CD4-positive, CD25-positive, alpha-beta regulatory T cell (primary cell): ENCODE results near the gene TMEM81. TPM values are rescaled to one million over a fixed set of nuclear protein-coding genes. Genes with fewer than 3 reads are reported as not detected.

Experiments
- ATAC-seq, 2 donors: fragments of 150-1000 bp; cut with Tn5 transposase; one replicate each; pipeline ENCODE4 v1.10.0; 2021; ENCODE audit warnings: low read depth in 2 of 2, moderate number of reproducible peaks in 2 of 2, moderate library complexity in 1 of 2
- DNase-seq, 3 donors: peaks; one replicate each; pipeline versions ENCODE4 v3.0.0 to v3.0.0-alpha.2; 2012 to 2022; ENCODE audit warnings: mixed read lengths in 1 of 3
- H3K27ac ChIP-seq: one replicate; pipeline ENCODE4 v1.7.0; 2013; ENCODE audit warnings: mild to moderate bottlenecking, low read length; ENCODE audit not compliant: insufficient read depth, poor library complexity, severe bottlenecking
- H3K27me3 ChIP-seq: one replicate; pipeline ENCODE4 v1.7.0; 2013; ENCODE audit warnings: low read length; ENCODE audit not compliant: control insufficient read depth, insufficient read depth
- H3K36me3 ChIP-seq: one replicate; pipeline ENCODE4 v1.7.0; 2013; ENCODE audit warnings: mild to moderate bottlenecking, low read length, moderate library complexity; ENCODE audit not compliant: control insufficient read depth, insufficient read depth
- H3K4me1 ChIP-seq: 2 replicates; pipeline ENCODE4 v1.7.0; 2013; ENCODE audit warnings: mild to moderate bottlenecking, low read length; ENCODE audit not compliant: insufficient read depth, control insufficient read depth, poor library complexity, severe bottlenecking
- H3K4me3 ChIP-seq: one replicate; pipeline ENCODE4 v1.7.0; 2013; ENCODE audit warnings: low read depth, mild to moderate bottlenecking, low read length, moderate library complexity
- H3K9me3 ChIP-seq, 2 experiments: 1 replicate in 1 of 2; 2 replicates in 1 of 2; pipeline ENCODE4 v1.7.0; 2013; ENCODE audit warnings: low read length in 2 of 2, mild to moderate bottlenecking in 1 of 2, moderate library complexity in 1 of 2; ENCODE audit not compliant: control insufficient read depth in 2 of 2
- H3K27ac Mint-ChIP-seq, 3 donors: one replicate each; pipeline ENCODE4 v1.8.0; 2020 to 2022; ENCODE audit warnings: mild to moderate bottlenecking in 3 of 3, mixed read lengths in 3 of 3, moderate library complexity in 2 of 3
- H3K27me3 Mint-ChIP-seq: one replicate; pipeline ENCODE4 v1.8.0; 2022; ENCODE audit warnings: mild to moderate bottlenecking, mixed read lengths
- H3K36me3 Mint-ChIP-seq: one replicate; pipeline ENCODE4 v1.8.0; 2020; ENCODE audit warnings: mixed read lengths
- H3K4me1 Mint-ChIP-seq, 4 donors: one replicate each; pipeline ENCODE4 v1.8.0; 2020 to 2022; ENCODE audit warnings: mixed read lengths in 4 of 4, mild to moderate bottlenecking in 1 of 4
- H3K4me3 Mint-ChIP-seq, 4 donors: one replicate each; pipeline ENCODE4 v1.8.0; 2020 to 2022; ENCODE audit warnings: mild to moderate bottlenecking in 4 of 4, mixed read lengths in 4 of 4, moderate library complexity in 3 of 4
- H3K9me3 Mint-ChIP-seq, 7 donors: one replicate each; pipeline ENCODE4 v1.8.0; 2020 to 2022; ENCODE audit warnings: mixed read lengths in 7 of 7, mild to moderate bottlenecking in 3 of 7, moderate library complexity in 2 of 7
- polyA plus RNA-seq, 4 donors: library from polyadenylated mRNA; unstranded; fragments of 300-500 nt; fragmentation: Illumina TruSeq; gene quantifications; one replicate each; pipeline ENCODE4 v1.2.3, GENCODE V29; 2021
- total RNA-seq: library from RNA; stranded (reverse); gene quantifications from one replicate; pipeline ENCODE4 v1.2.3, GENCODE V29; 2022

The TMEM81 gene
- total and polyA plus RNA-seq, 5 donors from 2014 or later, result 0.54 to 3.4 (median 0.60) TPM

GRCh38 chr1:205049479-205049878, 34.8 kb downstream of the TMEM81 start:
- Histone ChIP-seq H3K4me3 (no peak overlapping the region), H3K27ac (no peak overlapping the region), H3K27me3 (peaks cover 4% of the 10 kb centered on the region), H3K9me3 (no peaks in the 10 kb centered on the region), H3K36me3 (no peaks in the 10 kb centered on the region), H3K4me1 (no peaks in the 10 kb centered on the region)
- Mint-ChIP-seq H3K4me1 (peaks cover 0 to 3% (median 0%) of the 10 kb centered on the region in 4 donors), H3K36me3 (no peaks in the 10 kb centered on the region), H3K4me3 (no peak overlapping the region), H3K9me3 (peaks cover 0 to 4% (median 0%) of the 10 kb centered on the region in 7 donors), H3K27ac (no peak overlapping the region), H3K27me3 (peaks cover 8% of the 10 kb centered on the region)
- ATAC-seq (no peak), DNase-seq (no peak)

DNA sequence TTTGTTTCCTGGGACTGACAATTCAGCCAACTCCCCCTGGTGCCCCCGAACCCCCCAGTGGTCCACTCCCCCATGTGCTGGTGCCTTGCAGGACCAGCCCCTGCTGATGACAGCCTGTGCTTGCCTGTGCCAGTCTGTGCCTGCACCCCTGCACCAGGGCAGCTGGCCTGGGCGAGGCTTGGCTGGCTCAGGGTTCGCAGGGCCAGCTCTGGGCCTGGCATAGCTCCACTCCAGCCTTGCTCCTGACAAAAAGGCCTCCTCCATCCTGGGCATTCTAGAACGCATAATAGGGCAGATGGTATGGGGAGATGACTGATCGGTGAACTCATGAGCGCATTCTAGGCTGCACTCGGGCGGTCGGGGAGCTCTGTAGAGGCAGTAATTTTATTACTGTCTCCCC, 35.9 kb downstream of the TMEM81 start:
- H3K27me3 Mint-ChIP-seq, result peaks cover 16% of the 10 kb centered on the region
- no peaks in the 10 kb centered on the region for H3K36me3 Mint-ChIP-seq
- Histone ChIP-seq H3K9me3 (no peaks in the 10 kb centered on the region), H3K4me3 (no peak overlapping the region), H3K27ac (no peak overlapping the region), H3K27me3 (peaks cover 4% of the 10 kb centered on the region), H3K4me1 (no peaks in the 10 kb centered on the region), H3K36me3 (no peaks in the 10 kb centered on the region)
- H3K4me3 Mint-ChIP-seq, result no peak overlapping the region
- H3K9me3 Mint-ChIP-seq, result peaks cover 0 to 4% (median 0%) of the 10 kb centered on the region in 7 donors
- no peak for DNase-seq
- H3K4me1 Mint-ChIP-seq, result peaks cover 0 to 3% (median 0%) of the 10 kb centered on the region in 4 donors
- no peak for ATAC-seq
- peak overlapping the region in 1 of 3 donors; percentile 14 for H3K27ac Mint-ChIP-seq

- DNase-seq (no peak), ATAC-seq (no peak)
- no peaks in the 10 kb centered on the region for H3K36me3 Mint-ChIP-seq
- Histone ChIP-seq H3K27me3 (peaks cover 4% of the 10 kb centered on the region), H3K27ac (no peak overlapping the region), H3K4me1 (no peaks in the 10 kb centered on the region), H3K9me3 (no peaks in the 10 kb centered on the region), H3K36me3 (no peaks in the 10 kb centered on the region), H3K4me3 (no peak overlapping the region)
- peaks cover 0 to 3% (median 0%) of the 10 kb centered on the region in 4 donors for H3K4me1 Mint-ChIP-seq
- H3K9me3 Mint-ChIP-seq, result peaks cover 0 to 4% (median 0%) of the 10 kb centered on the region in 7 donors
- H3K4me3 Mint-ChIP-seq, result no peak overlapping the region
- H3K27me3 Mint-ChIP-seq, result peaks cover 16% of the 10 kb centered on the region
- H3K27ac Mint-ChIP-seq, result no peak overlapping the region
Measured at GRCh38 chr1:205047764-205048231, 36.5 kb downstream of the TMEM81 start.

GRCh38 chr1:205046870-205047269, 37.4 kb downstream of the TMEM81 start:
- H3K9me3 ChIP-seq, result no peaks in the 10 kb centered on the region
- Mint-ChIP-seq H3K4me1 (peaks cover 0 to 3% (median 0%) of the 10 kb centered on the region in 4 donors), H3K27me3 (peaks cover 18% of the 10 kb centered on the region), H3K4me3 (no peak overlapping the region), H3K9me3 (peaks cover 0 to 4% (median 0%) of the 10 kb centered on the region in 7 donors), H3K27ac (peak overlapping the region in 1 of 3 donors; percentile 38), H3K36me3 (no peaks in the 10 kb centered on the region)
- DNase-seq (no peak), ATAC-seq (peak in 1 of 2 donors; percentile 11)
- peaks cover 4% of the 10 kb centered on the region for H3K27me3 ChIP-seq
- H3K36me3 ChIP-seq, result no peaks in the 10 kb centered on the region
- no peaks in the 10 kb centered on the region for H3K4me1 ChIP-seq
- no peak overlapping the region for H3K27ac ChIP-seq
- H3K4me3 ChIP-seq, result no peak overlapping the region

- Mint-ChIP-seq H3K9me3 (peaks cover 0 to 4% (median 0%) of the 10 kb centered on the region in 7 donors), H3K36me3 (no peaks in the 10 kb centered on the region), H3K4me3 (no peak overlapping the region)
Measured at GRCh38 chr1:205045146-205045545, 39.1 kb downstream of the TMEM81 start.

DNA sequence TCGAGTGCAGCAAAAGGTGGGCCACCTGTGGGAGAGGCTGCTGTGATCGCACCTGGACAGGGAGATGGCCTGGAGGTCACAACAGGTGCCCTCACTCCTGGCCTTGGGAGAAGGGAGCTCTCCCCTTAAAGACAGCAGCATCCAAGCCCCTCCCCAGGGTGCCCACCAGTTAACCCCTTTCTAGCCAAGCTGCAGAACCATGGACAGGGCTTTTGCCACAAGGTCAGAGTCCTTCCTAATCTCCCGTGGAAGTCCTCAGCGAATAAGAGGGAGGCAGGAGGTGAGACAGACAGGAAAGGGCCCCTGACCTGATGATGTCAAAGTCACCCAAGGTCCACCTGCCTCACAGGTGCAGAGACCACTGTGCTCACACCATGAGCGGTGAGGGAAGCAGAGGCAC, 39.5 kb downstream of the TMEM81 start:
- H3K36me3 Mint-ChIP-seq, result no peaks in the 10 kb centered on the region
- peaks cover 30% of the 10 kb centered on the region for H3K27me3 Mint-ChIP-seq
- Histone ChIP-seq H3K27ac (no peak overlapping the region), H3K36me3 (no peaks in the 10 kb centered on the region), H3K4me1 (no peaks in the 10 kb centered on the region), H3K27me3 (peaks cover 8% of the 10 kb centered on the region), H3K4me3 (no peak overlapping the region), H3K9me3 (no peaks in the 10 kb centered on the region)
- H3K4me1 Mint-ChIP-seq, result peaks cover 0 to 3% (median 0%) of the 10 kb centered on the region in 4 donors
- DNase-seq (no peak), ATAC-seq (no peak)
- peaks cover 0 to 4% (median 0%) of the 10 kb centered on the region in 7 donors for H3K9me3 Mint-ChIP-seq
- no peak overlapping the region for H3K27ac Mint-ChIP-seq
- no peak overlapping the region for H3K4me3 Mint-ChIP-seq

More at GRCh38 chr1:205045146-205045545, 39.1 kb downstream of the TMEM81 start:
- Mint-ChIP-seq H3K27ac (no peak overlapping the region), H3K27me3 (peaks cover 30% of the 10 kb centered on the region), H3K4me1 (peaks cover 0 to 3% (median 0%) of the 10 kb centered on the region in 4 donors)
- Histone ChIP-seq H3K4me3 (no peak overlapping the region), H3K27ac (no peak overlapping the region), H3K27me3 (peaks cover 8% of the 10 kb centered on the region), H3K4me1 (no peaks in the 10 kb centered on the region), H3K36me3 (no peaks in the 10 kb centered on the region), H3K9me3 (no peaks in the 10 kb centered on the region)
- DNase-seq, result no peak
- ATAC-seq, result no peak

- H3K4me1 ChIP-seq, result no peaks in the 10 kb centered on the region
- no peak for DNase-seq
- no peaks in the 10 kb centered on the region for H3K36me3 Mint-ChIP-seq
- no peaks in the 10 kb centered on the region for H3K9me3 ChIP-seq
- H3K4me3 ChIP-seq, result no peak overlapping the region
- H3K36me3 ChIP-seq, result no peaks in the 10 kb centered on the region
- peaks cover 0 to 3% (median 0%) of the 10 kb centered on the region in 4 donors for H3K4me1 Mint-ChIP-seq
- H3K27me3 ChIP-seq, result peaks cover 8% of the 10 kb centered on the region
- H3K27ac Mint-ChIP-seq, result no peak overlapping the region
- ATAC-seq, result no peak
- H3K27ac ChIP-seq, result no peak overlapping the region
- no peak overlapping the region for H3K4me3 Mint-ChIP-seq
- H3K9me3 Mint-ChIP-seq, result peaks cover 0 to 4% (median 0%) of the 10 kb centered on the region in 7 donors
- peaks cover 30% of the 10 kb centered on the region for H3K27me3 Mint-ChIP-seq
Measured at GRCh38 chr1:205043866-205044265, 40.4 kb downstream of the TMEM81 start.
